ENCODE measurements around the gene CCDC110.

The CCDC110 gene

DNA sequence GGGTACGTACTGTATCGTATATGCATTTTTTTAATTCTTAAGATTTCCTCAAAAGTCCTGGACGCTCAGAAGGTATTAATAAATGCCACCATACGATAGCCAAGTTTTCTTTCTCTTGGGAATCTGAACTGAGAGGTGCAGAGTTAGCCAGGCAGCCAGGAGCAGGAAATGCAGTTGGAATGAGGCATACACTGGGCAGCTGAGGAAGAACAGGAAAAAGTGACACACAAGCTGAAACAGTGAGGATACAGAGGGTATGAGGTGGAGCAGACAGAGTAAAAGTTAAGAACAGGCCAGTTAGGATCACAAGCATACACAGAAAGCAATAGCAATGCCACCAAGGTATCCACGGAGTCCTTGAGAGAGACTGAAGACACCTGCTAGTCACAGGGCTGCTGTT lies 59.1 kb downstream of the CCDC110 start:
- DNase-seq, result no peak

GRCh38 chr4:185411849-185412248 lies 59.7 kb downstream of the CCDC110 start:
- DNase-seq, result no peak

DNA sequence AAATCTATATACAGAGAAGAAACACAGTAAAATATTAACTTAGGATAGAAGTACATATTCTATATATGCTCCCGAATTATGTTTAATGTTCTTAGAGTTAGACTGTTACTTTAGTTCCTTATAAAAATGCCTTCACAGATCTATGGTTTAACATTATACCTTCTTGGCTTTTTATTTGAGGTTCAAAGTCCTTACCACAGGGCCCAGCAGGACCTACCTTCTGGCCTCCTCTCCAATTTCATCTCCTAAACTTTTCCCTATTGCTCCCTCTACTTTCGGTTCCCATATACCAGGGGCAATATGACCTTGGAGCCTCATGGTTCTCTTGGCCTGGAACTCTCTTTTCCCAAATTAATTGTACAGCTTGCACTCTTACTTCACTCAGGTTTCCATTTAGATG lies 63.1 kb downstream of the CCDC110 start:
- no peak for DNase-seq

- no peak for DNase-seq
These were observed 66.1 kb downstream of the CCDC110 start for GRCh38 chr4:185405296-185405999.

- DNase-seq, result no peak
These were observed 67.5 kb downstream of the CCDC110 start for GRCh38 chr4:185404031-185404430.

DNA sequence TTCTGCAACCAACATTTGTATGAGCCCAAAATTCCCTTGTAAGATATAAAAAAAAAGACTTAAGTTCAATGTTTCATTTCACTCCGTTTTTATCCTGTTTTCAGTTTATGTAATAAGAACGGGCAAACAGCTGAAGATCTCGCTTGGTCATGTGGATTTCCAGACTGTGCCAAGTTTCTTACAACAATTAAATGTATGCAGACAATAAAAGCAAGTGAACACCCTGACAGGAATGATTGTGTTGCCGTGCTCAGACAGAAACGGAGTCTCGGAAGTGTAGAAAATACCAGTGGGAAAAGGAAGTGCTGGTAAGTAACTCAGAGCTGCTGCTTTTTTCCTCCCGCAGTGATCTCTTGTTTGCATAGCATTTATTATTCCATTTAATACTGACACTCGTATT lies 72.1 kb downstream of the CCDC110 start:
- DNase-seq, result no peak

- no peak for DNase-seq
These were observed 72.9 kb downstream of the CCDC110 start for GRCh38 chr4:185398618-185399017.

GRCh38 chr4:185396724-185397385 lies 74.7 kb downstream of the CCDC110 start, which contains the start of gene ANKRD37:
Gene ANKRD37 (plus strand): TSS chr4:185396841. CDS start chr4:185396924, 83 bp downstream.
- peak; percentile 13 for DNase-seq

GRCh38 chr4:185395956-185396723 lies 75.4 kb downstream of the CCDC110 start:
- peak; percentile 87 for DNase-seq

DNA sequence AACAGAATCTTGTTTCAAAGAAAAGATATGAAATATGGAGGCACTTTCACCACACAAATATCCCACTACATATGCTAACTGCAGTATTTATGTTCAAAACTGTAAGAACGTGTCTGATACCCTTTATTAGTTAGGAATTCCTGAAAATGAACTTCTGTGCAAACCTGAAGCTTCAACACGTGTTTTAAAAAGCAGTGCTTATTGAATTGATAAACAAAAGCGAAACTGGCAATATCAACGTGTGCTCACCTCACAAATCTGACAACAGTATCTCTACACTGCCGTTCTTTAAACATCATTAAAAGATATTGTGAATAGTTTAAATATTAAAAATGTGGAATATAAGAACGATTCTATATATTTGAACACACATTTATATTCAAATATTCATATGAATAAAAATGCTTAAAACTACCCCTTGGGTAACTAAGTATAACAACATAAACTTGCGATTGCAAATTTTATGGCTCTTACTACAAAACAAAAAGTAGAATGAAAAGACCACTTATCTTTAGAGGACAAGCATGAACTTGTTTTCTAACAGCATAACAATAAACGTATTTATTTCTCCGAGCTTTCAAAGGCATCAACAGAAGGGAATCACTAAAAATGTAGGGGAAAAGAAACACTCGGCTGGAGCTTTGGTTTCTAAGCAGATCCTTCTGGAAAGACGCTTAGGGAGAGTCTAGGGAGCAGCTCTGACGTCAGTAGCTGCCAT lies 76.1 kb downstream of the CCDC110 start, which contains the start of gene LRP2BP:
TSS of gene LRP2BP (minus strand) at position 687 of the 718 bp plus-strand sequence. CDS start 17,738 bp downstream, outside the sequence.
- DNase-seq, result no peak

All from NCI-H510A (cell line).